ENCODE results near the gene SKAP1.
"Not testable (repeated sequence)": the region's sequence is repeated elsewhere in the genome, so short reads cannot be mapped to it uniquely, and the experiment has no call there.

Gene SKAP1

DNA sequence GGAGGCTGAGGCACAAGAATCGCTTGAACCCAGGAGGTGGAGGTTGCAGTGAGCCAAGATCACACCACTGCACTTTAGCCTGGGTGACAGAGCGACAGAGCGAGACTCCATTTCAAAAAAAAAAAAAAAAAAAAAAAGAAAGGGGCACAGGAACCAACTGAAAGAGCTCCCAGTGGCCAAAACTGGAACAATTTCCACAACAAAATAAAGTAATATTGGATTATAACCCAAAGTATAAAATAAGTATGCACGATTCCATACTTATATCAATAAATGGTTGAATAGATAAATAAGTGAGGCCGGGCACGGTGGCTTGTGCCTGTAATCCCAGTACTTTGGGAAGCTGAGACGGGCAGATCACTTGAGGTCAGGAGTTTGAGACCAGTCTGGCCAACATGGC lies 19.2 kb downstream of the SKAP1 start:
- not testable (repeated sequence) for DNase-seq

DNA sequence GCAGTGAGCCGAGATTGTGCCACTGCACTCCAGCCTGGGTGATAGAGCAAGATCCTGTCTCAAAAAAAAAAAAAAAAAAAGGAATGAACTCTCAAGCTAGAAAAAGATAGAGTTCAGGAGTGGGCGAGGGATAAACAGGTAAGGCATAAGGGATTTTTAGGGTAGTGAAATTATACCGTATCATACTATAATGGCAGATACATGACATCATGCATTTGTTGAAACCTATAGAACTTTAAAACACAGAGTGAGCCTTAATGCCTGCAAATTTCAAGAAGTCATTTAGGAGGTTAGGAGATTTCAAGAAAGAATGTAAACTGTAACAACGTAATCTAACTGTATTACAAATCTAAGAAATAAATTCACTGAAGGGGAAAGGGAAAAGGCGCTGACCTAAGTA lies 20.4 kb downstream of the SKAP1 start:
- no peak for DNase-seq

DNA sequence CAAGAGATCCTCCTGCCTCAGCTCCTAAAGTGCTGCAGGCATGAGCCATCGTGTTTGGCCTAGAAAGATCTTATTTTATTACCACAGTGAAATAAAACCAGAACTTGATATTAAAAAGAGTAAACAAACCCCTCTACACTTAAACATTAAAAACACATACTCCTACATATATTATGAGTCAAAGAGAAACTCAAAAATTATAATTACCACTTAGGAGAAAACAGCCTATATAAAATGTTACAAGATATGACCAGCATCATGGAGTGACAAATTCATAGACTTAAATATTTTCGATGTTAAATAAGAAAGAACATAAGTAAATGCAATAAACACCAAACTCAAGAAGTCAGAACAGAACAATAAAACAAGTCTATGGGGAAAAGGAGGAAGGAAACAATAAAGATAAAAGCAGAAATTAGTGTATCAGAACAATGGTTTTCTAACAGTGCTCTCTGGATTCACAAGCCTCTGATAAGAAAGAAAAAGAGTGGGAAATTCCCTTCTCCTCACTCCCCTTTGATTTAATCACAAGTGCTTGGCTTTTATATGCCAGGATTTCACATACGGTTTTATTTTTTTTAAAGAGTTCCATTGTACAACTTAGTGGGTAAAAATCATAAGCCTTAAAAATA lies 23.0 kb downstream of the SKAP1 start:
- DNase-seq: peak; percentile 23

DNA sequence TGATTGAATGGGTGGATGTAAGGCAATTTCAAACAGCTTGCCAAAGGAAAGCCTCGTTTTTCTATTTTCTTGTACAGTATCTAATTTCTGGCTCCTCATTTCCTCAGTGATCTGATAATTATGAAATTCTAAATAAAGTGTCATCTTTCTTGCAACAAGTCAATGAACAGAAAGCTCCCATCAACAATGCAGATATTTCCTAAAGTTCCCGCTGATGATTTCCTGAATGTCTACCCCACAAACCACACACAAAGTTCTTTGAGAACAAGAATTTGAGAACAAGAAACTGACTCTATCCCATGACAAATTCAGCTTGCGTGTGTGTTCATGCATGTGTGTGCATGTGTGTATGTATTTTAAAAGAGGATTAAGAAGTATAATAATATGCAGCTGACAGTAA lies 35.2 kb downstream of the SKAP1 start:
- DNase-seq: no peak

DNA sequence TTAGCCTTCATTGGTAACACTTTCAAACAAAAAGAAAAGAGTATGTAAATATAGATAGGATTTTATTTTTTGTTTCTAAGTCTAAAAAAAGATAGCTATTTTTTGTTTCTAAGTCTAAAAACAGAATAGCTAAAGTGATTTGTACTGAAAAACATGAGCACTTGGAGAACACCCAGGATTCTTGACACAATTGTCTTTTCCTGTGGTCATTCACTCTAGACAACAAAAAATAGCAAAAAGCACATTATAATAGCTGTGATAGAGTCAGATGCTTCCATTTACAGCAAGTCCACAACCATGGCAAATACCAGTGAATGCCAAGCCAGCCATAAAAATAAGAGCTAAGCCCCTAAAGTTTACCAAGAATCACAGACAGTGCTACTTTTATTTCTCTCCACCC lies 36.7 kb downstream of the SKAP1 start:
- DNase-seq: no peak

DNA sequence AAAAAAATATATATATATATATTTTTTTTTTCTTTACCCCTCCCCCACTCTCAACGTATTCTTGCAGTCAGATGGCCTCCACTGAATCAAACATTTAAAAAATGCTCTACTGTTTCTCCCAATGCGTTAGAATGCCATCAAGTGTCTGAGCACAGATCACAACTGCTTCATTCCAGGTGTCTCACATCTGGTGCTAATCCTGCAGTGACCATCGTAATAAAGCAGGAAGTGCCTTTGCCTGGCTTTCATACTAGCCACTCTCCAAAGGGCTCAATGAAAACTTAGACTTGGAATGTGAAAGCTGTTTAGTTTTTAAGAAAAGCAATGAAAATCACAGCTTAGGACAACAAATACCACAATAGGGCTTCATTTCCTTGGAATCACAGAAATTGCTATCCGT lies 37.2 kb downstream of the SKAP1 start:
- DNase-seq: no peak

DNA sequence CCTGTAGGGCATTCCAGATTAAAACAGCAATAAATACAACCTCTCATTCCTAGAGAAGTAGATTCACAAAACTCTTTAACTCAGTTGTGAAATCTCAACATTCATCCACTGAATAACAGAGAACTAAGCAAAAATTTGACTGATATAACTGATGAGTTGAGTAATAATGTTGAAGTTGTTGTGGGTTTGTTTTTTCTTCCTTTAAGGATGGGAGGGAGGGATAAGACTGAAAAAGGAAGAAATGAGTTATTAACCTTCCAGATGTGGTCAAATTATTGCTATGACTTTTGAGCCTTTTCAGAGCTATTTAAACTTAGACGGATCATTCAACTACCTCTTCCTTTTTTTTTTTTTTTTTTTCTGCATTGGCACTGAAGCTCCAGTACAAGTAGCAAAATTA lies 38.6 kb downstream of the SKAP1 start:
- no peak for DNase-seq

DNA sequence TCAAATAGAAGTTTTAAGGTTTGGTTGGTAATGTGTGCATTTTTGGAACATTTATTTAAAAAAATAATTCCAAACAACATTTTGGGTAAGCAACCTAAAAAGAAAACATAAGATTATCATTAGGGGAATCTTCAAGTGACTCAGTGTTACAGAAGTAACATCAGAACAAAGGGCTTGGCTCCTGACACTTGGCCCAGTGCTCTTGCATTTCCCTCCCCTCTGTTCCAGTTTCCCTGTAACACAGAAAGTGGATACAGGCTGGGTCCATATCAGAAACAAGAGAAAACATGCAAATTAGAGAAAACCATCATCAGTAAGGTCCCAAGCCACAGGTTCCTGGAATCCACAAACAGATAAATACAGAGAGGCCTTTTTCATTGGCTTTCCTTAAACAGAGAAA lies 40.1 kb downstream of the SKAP1 start:
- no peak for DNase-seq

DNA sequence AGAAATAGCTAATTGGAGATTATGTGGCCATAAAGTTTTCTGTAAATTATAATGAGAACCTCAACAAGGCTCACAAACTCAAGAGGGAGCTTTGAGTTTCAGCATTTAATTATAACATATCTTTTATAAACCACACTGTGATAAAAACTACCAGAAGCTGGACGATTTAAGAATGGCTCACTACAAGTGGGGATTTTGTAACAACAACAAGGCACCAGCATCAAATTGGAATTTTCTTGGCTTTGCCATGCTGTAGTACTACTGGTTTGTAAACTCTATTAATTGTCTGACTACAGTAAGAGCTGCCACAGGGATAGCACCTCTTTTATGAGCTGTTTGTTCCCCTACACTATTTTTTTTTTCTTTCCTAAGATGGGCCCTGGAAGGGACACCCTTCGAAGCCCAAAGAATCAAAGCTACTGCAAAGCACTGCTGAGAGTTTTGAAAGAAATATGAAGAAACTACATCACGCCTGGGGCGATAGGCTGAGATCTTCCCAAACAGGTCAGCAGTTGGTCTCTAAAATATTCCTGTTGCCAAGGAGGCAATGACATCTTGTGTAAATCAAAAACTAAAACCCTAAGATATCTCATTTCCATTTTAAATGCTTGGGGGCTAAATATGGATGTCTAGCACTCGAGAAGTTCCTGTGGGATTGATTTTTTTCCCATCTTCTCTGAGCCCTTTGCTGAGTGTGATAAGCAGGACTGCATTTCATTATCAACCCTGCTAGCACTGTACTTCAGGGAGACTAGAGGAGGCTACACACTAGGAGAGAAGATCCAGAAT lies 40.9 kb downstream of the SKAP1 start:
- no peak for DNase-seq

DNA sequence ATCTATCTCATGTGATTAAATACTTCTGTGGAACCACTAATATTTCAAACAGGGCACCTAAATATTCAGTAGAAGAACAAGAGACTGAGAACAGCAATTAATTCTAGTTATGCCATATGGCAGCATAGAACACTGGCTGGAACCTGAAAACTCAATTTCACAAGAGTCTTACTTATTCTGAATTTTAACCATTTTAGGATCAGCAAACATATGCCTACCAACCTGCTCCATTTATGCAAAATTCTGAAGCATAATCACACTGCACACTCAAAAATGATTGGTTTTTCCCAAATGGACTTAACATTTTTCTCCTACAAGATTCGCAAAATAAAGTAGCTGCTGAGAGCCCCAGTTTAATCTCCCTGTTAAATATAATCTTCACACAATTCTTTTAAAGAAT lies 43.2 kb downstream of the SKAP1 start:
- DNase-seq: no peak

DNA sequence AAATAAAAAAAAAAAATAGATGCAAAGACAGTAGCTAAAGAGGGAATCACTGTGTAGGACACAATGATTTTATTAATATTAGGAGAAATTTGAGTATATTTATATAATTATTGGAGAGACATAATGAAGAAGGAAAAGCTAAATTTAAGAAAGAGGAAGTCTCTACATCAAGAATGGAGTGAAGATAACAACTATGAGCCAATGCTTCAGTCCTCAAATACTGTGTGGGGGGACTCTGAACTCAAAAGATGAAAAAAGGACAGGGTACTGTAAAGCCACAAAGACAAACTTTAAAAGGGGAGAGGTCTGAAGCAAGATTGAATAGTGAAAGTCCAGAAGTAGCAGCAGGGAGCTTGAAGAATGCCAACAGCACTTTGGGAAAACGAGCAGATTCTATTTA lies 44.7 kb downstream of the SKAP1 start:
- DNase-seq: no peak

DNA sequence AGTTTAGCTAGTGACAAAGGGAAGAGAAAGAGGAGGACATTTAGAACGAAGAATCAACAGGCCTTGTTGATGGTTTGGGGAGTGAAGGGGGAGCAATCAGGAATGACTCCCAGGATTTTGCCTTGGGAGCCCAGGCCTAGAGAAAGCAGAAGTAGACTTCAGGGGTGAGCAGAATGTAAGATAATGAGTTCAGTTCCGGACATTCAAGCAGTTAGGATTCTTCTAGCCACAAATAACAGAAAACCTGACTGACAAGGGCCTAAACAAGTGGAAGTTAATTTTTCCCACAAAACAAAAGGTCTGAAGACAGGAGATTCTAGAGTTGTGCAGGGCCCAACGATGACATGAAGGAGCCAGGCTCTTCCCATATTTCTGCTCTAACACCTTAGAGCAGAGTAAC lies 45.9 kb downstream of the SKAP1 start:
- DNase-seq: no peak

DNA sequence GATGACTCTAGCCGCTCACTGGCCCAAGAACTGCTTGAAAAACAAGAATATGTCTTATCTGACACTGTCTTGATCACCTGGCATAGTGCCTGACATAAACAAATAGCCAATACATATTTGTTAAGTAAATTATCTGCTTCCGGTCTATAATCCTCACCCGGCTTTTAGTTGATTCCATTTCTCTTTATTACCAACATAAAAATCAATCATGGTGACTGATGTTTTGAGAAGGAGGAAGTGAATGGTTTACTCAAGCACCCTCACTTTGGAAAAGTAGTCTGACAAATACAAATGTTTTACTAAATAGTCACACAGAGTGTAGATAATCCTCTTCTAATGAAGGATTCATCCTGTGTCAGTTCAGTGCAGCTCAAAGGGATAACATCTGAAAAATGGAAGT lies 47.0 kb downstream of the SKAP1 start:
- DNase-seq: no peak

DNA sequence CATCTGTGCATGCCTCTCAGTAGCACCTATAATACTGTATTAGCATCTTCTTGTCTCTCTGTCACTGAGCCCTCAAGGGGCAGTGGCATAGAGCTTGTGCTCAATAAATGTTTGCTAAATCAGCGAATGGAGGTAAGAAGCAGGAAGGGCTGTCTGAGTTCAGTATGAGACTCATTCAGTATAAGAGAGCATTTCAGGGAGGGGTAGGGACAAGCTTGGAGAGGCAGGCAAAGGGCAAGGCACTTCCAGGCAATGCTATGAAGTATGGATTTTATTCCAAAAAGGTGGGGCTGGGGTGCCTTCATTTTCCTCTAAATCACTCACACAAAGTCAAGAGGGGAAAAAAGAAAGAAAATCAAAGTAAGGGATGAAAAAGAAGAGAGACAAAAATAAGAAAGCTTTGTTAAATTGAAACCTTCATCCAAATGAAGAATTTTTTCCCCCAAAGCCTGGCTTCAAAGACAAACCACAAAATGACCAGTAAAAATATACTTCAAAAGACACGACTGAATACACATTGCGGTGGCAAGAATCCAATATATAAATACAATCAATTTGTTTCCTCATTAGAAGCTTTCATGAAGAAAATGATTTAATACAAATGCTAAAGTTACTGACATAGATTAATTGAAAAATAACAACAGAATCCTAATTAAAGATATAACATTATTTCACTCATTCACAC lies 51.2 kb downstream of the SKAP1 start:
- DNase-seq: no peak

DNA sequence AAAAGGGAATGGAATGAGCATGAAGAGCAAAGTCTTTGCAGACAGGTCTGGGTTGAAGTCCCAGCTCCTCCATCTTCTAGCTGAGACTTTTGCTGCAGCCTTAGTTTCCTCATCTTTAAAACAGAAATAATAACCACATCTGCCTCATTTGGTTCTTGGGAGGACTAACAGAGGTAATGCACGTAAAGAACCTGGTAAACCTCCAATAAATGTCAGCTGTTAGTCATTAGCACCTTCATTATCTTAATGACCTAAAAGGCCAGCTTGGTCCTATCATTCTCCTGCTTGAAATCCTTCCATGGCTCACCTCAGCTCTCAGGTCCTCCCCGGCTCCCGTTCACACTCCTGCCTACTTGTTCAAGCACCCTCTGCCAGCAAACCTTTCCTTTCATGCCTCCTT lies 51.8 kb downstream of the SKAP1 start:
- no peak for DNase-seq

DNA sequence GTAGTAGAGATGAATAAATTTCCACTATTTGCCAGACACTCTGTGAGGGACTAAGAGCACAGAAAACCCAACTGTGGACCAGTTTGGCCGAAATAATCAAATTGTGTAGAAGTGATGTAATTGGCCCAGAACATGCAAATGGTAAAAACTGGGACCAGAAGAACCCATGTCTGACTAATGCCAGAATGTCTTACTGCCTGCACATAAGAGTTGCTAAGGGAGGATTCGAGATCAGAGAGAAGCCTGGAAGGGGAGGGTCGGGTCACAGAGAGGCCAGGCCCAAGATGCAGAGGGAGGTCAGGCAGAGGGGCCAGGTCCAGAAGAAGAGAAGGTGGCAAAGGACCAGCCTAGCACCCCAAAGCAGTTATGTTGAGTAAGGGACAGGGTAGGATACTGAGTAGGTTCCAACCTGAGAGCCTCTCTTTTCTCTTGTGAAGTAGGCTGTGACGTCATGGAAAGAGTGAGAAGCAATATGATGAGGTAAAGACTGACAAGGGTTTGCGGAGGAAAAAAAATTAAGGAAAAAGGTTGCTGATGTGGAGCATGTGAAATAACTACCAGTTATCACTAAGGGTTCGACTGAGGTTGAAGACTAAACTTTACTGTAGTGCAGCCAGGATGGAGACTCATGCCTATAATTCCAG lies 53.2 kb downstream of the SKAP1 start:
- no peak for DNase-seq

DNA sequence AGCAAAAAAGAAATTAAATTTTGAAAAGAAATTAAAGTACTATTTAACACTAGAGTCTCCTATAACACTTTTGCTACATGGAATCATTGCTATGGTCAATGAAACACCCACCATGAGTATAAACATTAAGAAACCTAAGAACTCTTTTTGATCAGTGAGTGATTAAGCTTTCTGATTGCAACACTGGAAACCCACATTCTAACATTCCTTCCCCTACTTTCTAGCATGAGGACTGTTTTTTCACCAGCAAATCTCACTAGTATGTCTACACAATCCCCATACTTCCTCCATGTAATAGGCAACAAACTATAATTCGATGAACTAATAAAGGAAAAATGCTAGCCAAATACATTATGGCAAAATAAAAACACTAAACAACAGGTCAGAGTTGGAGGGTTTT lies 54.7 kb downstream of the SKAP1 start:
- no peak for DNase-seq

DNA sequence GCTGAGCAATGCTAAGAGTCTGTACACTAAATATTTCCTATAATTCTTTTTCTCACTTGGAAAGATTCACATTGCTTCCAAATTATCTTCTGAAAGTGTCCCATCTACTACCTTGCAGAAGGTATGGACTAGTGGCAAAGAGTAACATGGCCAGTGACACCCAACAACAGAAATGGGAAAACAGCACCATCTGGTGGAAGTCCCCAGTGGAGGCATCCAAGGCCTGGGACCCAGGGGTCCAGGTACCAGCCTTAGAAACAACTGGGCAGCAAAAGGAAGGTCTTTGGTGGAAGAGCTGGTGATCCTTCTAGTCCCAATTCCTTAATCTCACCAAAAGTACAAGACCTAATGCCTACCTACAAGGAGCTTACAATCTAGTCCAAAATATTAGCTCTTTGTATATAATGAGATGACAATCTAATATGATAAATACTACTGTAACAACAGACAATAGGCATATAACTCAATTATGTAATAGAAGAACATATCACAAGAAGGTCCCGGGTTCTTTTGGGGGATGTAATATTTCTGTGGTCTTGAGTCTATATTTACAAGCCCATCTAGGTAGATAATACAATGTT lies 55.3 kb downstream of the SKAP1 start:
- DNase-seq: peak; percentile 47

DNA sequence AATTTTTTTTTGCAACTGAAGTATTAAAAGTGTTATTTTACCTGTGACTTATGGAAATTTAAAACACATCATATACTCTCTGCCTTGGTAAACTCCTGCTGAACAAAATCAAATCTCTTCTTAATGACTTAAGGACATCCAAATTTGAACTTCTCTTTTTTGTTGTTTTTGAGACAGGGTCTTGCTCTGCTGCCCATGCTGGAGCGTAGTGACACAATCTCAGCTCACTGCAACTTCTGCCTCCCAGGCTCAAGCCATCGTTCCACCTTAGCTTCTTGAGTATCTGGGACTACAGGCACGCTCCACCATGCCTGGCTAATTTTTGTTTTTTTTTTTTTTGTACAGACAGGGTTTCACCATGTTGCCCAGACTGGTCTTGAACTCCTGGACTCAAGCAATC lies 56.1 kb downstream of the SKAP1 start:
- DNase-seq: no peak

DNA sequence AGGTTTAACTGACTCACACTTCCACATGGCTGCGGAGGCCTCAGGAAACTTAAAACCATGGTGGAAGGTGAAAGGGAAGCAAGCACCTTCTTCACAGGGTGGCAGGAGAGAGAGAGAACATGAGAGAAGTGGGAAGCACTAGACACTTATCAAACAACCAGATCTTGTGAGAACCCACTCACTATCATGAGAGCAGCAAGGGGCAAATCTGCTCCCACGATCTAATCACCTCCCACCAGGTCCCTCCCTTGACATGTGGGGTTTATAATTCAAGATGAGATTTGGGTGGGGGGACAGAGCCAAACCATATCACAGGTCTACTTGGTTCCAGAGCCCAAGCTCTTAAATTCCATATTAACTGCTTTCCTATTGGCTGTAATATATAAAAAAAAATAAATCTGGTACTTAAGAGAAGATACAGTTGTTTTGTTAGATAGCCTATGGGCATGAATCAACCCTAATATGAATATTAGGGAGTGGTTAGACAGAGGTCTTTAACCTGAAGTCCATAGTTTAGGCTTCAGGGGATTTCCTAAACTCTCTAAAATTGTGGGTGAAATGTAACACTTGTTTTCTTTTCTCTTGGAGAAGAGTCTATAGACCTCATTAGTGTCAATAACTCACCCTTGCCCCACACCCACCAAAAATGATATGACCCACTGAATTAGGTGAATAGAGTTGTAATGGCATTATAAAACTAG lies 56.7 kb downstream of the SKAP1 start:
- no peak for DNase-seq

DNA sequence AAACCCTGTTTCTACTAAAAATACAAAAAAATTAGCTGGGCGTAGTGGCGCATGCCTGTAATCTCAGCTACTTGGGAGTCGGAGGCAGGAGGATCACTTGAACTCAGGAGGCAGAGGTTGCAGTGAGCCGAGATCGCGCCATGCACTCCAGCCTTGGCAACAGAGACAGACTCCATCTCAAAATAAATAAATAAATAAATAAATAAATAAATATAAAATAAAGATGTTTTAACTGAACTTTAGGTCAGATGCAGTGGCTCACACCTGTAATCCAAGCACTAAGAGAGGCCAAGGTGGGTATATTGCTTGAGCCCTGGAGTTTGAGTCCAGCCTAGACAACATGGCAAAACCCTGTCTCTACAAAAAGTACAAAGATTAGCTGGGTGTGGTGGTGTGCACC lies 61.0 kb downstream of the SKAP1 start:
- not testable (repeated sequence) for DNase-seq

DNA sequence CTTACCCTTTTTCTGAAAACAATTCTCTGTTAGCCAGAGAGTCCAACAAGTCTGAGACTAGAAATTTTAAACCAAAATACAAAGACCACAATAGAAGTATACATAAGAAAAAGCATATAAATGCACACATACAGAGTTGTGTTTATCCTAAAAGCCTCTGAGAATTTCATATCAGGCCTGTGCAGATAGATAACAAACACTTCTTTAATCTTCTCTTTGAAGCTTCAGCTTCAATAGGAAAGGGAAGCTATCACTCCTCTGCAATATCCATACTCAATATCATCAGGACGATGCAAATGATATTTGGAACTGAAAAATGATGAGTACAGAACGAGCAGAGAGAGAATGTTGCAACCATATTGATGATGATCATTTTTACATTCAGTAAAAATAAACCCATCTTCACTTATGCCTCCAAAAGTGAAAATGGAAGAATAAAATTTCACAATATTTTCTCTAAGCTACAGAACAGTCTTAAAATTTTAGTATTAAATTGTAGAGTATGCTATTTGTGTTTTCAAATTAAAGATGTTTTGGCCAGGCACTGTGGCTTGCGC lies 61.6 kb downstream of the SKAP1 start:
- no peak for DNase-seq
